C4-2B (cell line): ENCODE measurements around the gene S100Z.
"Not testable (repeated sequence)": the region's sequence is repeated elsewhere in the genome, so short reads cannot be mapped to it uniquely, and the experiment has no call there.

ENCODE experiments used
- H3K27ac ChIP-seq: fragments of 450-650 bp; 2 replicates; pipeline ENCODE4 v1.5.1; 2017
- CTCF ChIP-seq: fragments of 450-650 bp; conservative IDR thresholded peaks from 2 replicates; pipeline ENCODE4 v1.5.1; 2017; ENCODE audit warnings: mild to moderate bottlenecking
- ZFX ChIP-seq: fragments of 450-650 bp; IDR thresholded peaks from 2 replicates; pipeline ENCODE4 v1.6.1; 2017

The S100Z gene

GRCh38 chr5:76808141-76808691 lies 41.6 kb upstream of the S100Z start:
- no peak overlapping the region for H3K27ac ChIP-seq

GRCh38 chr5:76809141-76809540 lies 40.7 kb upstream of the S100Z start:
- no peak overlapping the region for H3K27ac ChIP-seq
- TF ChIP-seq ZFX (no peak), CTCF (no peak)

More at GRCh38 chr5:76808141-76808691, 41.6 kb upstream of the S100Z start:
- TF ChIP-seq ZFX (no peak), CTCF (no peak)

- no peak for TF ChIP-seq ZFX
- TF ChIP-seq CTCF: no peak
- no peak overlapping the region for H3K27ac ChIP-seq
Observed at GRCh38 chr5:76810236-76810635, 39.6 kb upstream of the S100Z start.

- TF ChIP-seq ZFX (no peak), CTCF (no peak)
- no peak overlapping the region for H3K27ac ChIP-seq
Observed at GRCh38 chr5:76811214-76811613, 38.6 kb upstream of the S100Z start.

GRCh38 chr5:76812209-76812608 lies 37.6 kb upstream of the S100Z start:
- H3K27ac ChIP-seq: not testable (repeated sequence)

GRCh38 chr5:76813982-76814562 lies 35.7 kb upstream of the S100Z start:
- H3K27ac ChIP-seq: no peak overlapping the region
- TF ChIP-seq ZFX: no peak
- TF ChIP-seq CTCF: no peak

GRCh38 chr5:76816110-76816831 lies 33.5 kb upstream of the S100Z start:
- no peak overlapping the region for H3K27ac ChIP-seq
- TF ChIP-seq CTCF (no peak), ZFX (no peak)
